Measurements from ENCODE around the gene ZNF382.
A peak's percentile ranks its signal among the peaks of the same experiment; 100 is the strongest.
"Not testable (repeated sequence)": the region's sequence is repeated elsewhere in the genome, so short reads cannot be mapped to it uniquely, and the experiment has no call there.

Gene ZNF382

GRCh38 chr19:36605101-36605876 is at the start of gene ZNF382:
Gene ZNF382, plus strand, starts transcription at chr19:36605313. Its CDS starts 4,602 bp downstream, at chr19:36609915.
- peak; percentile 86 for DNase-seq

DNA sequence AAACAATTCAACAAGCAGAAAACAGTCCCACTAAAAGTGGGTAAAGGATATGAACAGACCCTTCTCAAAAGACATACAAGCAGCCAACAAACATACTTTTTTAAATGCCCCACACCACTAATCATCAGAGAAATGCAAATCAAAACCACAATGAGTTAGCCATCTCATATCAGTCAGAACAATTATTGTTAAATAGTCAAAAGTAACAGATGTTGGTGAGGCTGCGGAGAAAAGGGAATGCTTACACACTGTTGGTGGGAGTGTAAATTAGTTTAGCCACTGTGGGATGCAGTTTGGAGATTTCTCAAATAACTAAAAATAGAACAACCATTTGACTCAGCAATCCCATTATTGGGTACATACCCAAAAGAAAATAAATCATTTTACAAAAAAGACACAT is 40.7 kb upstream of the ZNF382 start:
- no peak for DNase-seq

DNA sequence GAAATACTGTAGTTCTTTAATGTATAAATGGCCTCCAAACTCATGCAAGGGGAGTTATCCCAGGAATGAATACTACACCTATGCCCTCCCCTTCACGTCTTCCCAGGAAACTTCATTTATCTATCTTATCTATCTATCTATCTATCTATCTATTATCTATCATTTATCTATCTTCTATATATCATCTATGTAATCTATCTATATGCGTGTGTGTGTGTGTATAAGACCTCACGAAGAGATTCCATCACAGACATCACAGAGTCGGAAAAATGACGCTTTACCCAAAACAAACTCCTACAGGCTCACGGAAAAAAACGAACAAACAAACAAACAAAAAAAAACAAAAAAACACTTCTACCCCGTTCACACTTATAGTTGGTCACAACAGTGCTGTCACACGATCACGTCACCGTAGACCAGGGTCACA is 32.5 kb upstream of the ZNF382 start:
- DNase-seq = no peak

DNA sequence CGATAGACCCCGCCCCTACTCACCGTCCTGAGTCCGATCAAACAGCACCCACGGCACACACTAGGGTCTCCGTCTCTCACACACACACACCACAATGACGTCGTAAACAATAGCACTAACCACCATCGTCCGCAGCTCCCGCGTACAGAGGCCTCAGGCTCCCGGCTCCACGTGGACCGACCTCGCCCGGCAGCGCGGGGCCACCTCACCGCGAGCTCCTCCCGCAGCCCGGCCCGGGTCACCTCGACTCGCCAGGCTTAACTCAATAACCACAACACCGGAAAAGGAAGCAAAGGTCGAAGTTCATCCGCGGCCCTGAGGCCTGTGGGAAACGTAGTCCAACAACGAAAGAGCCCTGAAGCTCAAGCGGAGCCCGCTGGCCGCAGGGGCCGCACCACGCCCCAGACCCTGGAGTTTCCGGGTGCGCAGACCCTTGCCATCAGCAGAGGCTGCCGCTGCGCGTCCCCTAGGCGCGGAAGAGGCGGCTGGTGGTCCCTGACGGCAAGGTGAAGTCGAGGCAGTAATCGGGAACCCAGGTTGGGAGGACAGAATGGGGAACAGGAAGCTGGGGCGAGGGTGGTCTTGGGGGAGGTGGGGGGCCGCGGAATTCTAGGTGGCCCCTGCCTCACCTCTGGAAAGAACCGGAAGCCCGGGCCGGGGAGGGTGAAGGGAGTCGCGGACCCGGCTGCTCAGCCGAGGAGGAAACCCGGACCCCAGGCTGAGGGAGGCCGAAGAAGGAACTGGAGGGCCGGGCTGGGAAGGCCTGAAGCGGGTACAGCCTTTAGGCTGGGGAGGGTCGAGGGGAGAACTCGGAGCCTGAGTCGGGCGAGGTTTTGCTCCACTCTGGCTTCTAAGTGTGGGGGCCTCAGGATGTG is 31.9 kb upstream of the ZNF382 start, which contains the start of gene ZNF529:
ZNF529 (minus strand) TSS at position 273 of the 875 bp plus-strand sequence. CDS start 946 bp downstream, outside the sequence.
- peak; percentile 79 for DNase-seq

GRCh38 chr19:36573895-36574720 is 31.0 kb upstream of the ZNF382 start:
- DNase-seq = no peak

DNA sequence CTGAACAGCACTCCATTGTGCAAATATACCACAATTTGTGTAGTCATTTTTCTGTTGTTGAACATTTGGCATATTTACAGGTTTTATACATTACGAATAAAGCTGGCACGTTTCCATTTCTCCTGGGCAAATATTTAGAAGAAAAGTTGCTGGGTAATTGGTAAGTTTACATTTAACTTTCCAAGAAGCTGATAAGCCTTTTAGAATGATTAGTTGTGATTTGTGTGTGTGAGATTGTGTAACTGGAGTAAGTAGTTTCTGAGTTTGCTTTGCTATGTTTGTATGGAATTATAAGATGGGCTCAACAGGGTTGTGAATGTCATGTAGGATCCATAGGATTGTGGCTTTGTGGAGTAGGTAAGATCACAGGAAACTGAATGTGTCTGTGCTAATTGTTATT is 30.4 kb upstream of the ZNF382 start:
- no peak for DNase-seq

DNA sequence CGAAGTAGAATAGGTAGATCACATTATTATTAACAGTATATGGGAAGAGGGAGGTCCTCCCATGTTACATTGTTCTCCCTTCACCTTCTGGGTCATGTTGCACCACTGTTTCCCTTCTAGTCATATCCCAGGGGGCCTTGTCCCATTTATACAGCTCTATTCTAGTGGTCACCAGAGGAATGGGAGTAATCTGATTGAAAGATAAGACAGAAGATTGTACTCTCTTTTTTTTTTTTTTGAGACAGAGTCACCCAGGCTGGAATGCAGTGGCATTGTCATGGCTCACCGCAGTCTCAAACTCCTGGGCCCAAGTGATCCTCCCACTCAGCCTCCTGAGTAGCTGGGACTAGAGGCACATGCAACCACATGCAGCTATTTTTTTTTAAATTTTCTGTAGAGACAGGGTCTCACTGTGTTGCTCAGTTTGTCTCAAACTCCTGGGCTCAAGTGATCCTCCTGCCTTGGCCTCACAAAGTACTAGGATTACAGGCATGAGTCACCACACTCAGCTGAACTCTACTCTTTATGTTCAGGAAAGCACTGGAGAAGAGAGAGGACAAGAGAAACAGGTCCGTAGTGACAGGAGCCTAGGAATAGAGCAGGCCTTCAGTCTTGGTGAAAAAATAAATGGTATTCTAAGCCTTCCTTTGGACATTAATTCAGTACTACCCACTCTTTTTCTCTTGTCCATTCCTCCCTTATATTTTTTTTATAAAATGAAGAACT is 27.7 kb upstream of the ZNF382 start:
- no peak for DNase-seq

DNA sequence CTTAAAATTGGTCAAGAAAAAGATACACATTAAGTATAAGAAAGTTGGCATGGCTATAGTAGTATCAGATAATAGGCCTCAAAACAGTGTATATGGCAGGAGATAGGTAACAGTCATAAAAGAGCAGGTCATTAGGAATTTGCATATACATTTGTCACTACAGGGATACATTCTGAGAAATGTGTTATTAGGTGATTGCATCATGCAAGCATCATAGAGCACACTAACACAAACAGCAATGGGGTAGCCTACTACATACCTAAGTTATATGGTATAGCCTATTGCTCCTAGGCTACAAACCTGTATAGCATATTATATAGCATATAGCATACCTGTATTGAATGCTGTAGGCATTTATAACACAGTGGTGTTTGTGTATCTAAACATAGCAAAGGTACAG is 25.9 kb upstream of the ZNF382 start:
- no peak for DNase-seq

GRCh38 chr19:36602681-36603080 is 2.4 kb upstream of the ZNF382 start:
- DNase-seq = not testable (repeated sequence)

GRCh38 chr19:36604656-36605100 is 435 bp upstream of the ZNF382 start:
- DNase-seq = peak; percentile 86

- no peak for DNase-seq
Observed at GRCh38 chr19:36605877-36606478, 865 bp downstream of the ZNF382 start.

GRCh38 chr19:36627057-36627456 is 21.9 kb downstream of the ZNF382 start:
- DNase-seq = no peak

DNA sequence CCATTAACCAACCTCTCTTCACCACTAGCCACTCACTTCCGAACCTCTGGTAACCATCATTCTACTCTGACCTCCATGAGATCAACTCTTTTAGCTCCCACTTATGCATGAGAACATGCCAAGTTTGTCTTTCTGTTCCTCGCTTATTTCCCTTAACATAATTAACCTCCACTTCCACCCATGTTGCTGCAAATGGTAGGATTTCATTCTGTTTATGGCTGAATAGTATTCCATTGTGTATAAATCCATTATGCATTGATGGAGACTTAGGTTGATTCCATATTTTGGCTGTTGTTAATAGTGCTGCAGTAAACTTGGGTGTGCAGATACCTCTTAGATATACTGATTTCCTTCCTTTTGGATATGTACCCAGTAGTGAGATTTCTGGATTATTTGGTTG is 30.2 kb downstream of the ZNF382 start:
- no peak for DNase-seq

DNA sequence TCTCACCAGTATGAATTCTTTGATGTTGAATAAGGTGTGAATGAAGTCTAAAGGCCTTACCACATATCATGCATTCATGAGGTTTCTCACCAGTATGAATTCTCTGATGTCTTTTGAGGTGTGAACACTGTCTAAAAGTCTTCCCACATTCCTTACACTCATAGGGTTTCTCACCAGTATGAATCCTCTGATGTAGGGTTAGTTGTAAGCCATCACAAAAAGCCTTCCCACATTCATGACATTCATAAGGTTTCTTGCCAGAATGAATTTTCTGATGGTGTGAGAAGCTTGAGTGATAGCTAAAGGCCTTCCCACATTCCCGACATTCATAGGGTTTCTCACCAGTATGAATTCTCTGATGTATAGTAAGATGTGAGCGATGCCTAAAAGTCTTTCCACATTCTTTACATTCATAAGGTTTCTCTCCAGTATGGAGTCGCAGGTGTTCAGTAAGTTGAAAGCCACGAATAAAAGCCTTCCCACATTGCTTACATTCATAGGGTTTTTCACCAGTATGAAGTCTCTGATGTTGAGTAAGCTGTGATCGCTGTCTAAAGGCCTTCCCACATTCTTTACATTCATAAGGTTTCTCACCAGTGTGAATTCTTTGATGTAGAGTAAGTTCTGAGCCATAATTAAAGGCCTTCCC is 33.9 kb downstream of the ZNF382 start:
- DNase-seq = no peak

GRCh38 chr19:36646746-36647145 is 41.6 kb downstream of the ZNF382 start:
- DNase-seq = no peak

DNA sequence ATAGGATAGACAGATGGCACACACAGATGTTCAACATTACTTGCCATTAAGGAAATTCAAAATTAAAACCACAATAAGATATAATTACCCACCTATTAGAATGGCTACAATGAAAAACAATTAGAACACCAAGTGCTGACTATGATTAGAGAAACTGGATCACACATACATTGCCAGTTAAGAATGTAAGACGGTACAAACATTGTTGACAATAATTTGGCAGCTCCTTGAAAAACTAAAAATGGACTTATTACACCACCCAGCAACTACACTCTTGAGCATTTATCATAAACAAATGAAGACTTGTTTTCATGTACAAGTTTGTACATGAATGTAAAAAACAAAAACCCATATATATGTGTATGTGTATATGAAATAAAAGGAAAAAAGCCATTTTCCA is 47.8 kb downstream of the ZNF382 start:
- no peak for DNase-seq

DNA sequence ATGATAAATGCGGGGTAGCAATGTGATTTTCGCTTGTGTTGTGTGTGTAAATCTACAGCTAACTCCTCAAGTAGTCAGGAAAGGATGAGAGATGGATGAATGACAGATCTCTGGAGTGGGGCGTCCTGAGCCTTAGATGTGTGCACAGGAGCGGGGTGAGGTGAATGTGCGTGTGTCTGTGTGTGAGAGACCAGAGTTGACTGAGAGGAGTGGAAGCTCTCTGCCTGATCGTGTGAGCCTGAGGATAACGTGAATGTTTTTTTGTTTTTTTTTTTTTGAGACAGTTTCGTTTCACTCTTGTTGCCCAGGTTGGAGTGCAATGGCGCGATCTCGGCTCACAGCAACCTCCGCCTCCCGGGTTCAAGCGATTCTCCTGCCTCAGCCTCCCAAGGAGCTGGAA is 60.7 kb downstream of the ZNF382 start:
- DNase-seq = no peak

DNA sequence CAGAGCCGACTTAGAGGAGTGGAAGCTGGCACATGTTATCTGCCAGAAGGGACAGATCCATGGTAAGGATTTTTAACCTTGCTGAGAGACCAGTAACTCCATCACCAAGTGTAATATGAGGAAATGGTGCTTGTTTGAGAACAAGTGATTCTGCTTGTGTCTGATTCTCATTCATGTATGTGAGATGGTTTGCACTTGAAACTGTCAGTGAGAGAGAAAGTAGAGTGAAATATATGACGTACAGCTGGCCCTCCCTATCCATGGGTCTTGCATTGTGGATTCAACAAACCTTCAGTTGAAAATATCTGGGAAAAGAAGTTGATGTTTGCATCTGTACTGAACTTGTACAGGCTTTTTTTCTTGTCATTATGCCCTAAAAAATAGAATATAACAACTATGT is 63.5 kb downstream of the ZNF382 start:
- DNase-seq = no peak

GRCh38 chr19:36672368-36672767 is 67.3 kb downstream of the ZNF382 start:
- no peak for DNase-seq

DNA sequence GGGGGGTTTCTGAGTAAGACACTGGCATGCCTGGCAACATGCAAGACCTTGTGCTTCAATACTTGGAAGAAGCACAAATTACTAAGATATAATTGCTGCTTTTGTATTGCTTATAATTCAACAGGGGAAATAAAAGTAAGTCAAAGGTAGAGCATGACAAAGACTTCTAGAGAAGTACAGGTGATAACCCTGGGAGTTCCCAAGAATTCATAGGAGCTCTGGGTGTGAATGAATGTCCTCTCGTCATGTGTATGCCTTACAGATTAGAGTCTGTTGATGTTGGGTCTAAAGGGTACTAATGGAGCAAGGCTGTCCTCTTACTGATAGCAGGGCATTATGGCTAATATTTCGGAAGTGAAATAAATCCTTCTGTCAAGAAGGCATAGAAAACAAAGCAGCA is 69.1 kb downstream of the ZNF382 start:
- no peak for DNase-seq

- DNase-seq = no peak
Observed at GRCh38 chr19:36679455-36679854, 74.3 kb downstream of the ZNF382 start.

Measured in activated CD4-positive, alpha-beta T cell treated with anti-CD3 and anti-CD28 coated beads, Interleukin-2, amount 50 U/mL, for 1 hour (primary cell).